SHP77 treated with DMSO at 0.1 percent for 48 hours (cell line): ENCODE data around the gene KLK11.
"Not testable (repeated sequence)": the region's sequence is repeated elsewhere in the genome, so short reads cannot be mapped to it uniquely, and the experiment has no call there.

ENCODE experiments used
- DNase-seq: peaks from one replicate; lab custom pipeline; 2025; lab: John Stamatoyannopoulos, UW

KLK11 gene

GRCh38 chr19:51003316-51003715, 23.1 kb downstream of the KLK11 start:
- DNase-seq: no peak

- DNase-seq: no peak
Observed at GRCh38 chr19:51002542-51003311, 23.7 kb downstream of the KLK11 start.

- DNase-seq: no peak
Observed at GRCh38 chr19:51002089-51002532, 24.3 kb downstream of the KLK11 start.

GRCh38 chr19:51001515-51001914, 24.9 kb downstream of the KLK11 start, which contains the start of gene KLK8:
Gene KLK8, minus strand, starts transcription at chr19:51001604. Its CDS starts 437 bp downstream, at chr19:51001167.
- DNase-seq: no peak

- DNase-seq: no peak
Observed at GRCh38 chr19:51000981-51001380, 25.4 kb downstream of the KLK11 start.

GRCh38 chr19:51000426-51000825, 26.0 kb downstream of the KLK11 start:
- DNase-seq: no peak

GRCh38 chr19:50998686-50999085, 27.7 kb downstream of the KLK11 start:
- no peak for DNase-seq

- no peak for DNase-seq
Observed at GRCh38 chr19:50998061-50998460, 28.4 kb downstream of the KLK11 start.

- DNase-seq: no peak
Observed at GRCh38 chr19:50994129-50994528, 32.3 kb downstream of the KLK11 start.

GRCh38 chr19:50992666-50993035, 33.8 kb downstream of the KLK11 start:
- no peak for DNase-seq

GRCh38 chr19:50984416-50984815, 42.0 kb downstream of the KLK11 start:
- DNase-seq: not testable (repeated sequence)

- DNase-seq: no peak
Observed at GRCh38 chr19:50983625-50984292, 42.7 kb downstream of the KLK11 start, which contains the start of gene KLK7. Gene KLK7, minus strand, starts transcription at chr19:50983917. Its CDS starts 1,518 bp downstream, at chr19:50982399.

- no peak for DNase-seq
Observed at GRCh38 chr19:50982186-50982585, 44.2 kb downstream of the KLK11 start.

GRCh38 chr19:50981587-50982146, 44.7 kb downstream of the KLK11 start:
- DNase-seq: no peak

GRCh38 chr19:50980208-50980607, 46.2 kb downstream of the KLK11 start:
- DNase-seq: no peak

GRCh38 chr19:50979758-50980157, 46.7 kb downstream of the KLK11 start:
- DNase-seq: no peak

GRCh38 chr19:50978772-50979390, 47.5 kb downstream of the KLK11 start:
- DNase-seq: no peak

- DNase-seq: no peak
Observed at GRCh38 chr19:50977626-50978025, 48.8 kb downstream of the KLK11 start.

GRCh38 chr19:50975766-50976165, 50.6 kb downstream of the KLK11 start:
- DNase-seq: no peak

- DNase-seq: no peak
Observed at GRCh38 chr19:50974702-50975556, 51.5 kb downstream of the KLK11 start.

- DNase-seq: no peak
Observed at GRCh38 chr19:50972795-50973376, 53.5 kb downstream of the KLK11 start.
